ENCODE results near the gene LGALS7.
A peak's percentile ranks its signal among the peaks of the same experiment; 100 is the strongest.

LGALS7 gene

GRCh38 chr19:38737921-38738737 is 35.2 kb downstream of the LGALS7 start:
- DNase-seq = no peak

GRCh38 chr19:38737281-38737865 is 35.9 kb downstream of the LGALS7 start:
- no peak for DNase-seq

GRCh38 chr19:38736413-38737280 is 36.7 kb downstream of the LGALS7 start:
- DNase-seq = peak; percentile 49

DNA sequence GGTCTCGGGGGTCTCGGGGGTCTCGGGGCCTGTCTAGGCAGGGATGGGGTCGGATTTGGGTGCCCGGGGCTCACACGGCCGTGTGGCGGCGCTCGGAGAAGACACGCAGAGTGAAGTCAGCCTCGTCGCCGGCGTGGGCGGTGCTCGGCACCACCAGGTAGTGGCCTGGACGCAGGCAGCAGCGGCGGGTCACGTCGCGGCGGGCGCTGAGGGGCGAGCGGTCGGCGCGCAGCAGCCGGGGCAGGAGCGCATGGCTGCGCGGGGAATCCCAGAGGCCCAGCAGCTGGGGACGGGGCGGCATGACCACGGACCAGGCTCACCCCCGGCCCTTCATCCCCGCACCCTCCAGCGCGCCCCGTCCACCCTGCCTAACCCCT is 37.3 kb downstream of the LGALS7 start:
- DNase-seq = peak; percentile 42

DNA sequence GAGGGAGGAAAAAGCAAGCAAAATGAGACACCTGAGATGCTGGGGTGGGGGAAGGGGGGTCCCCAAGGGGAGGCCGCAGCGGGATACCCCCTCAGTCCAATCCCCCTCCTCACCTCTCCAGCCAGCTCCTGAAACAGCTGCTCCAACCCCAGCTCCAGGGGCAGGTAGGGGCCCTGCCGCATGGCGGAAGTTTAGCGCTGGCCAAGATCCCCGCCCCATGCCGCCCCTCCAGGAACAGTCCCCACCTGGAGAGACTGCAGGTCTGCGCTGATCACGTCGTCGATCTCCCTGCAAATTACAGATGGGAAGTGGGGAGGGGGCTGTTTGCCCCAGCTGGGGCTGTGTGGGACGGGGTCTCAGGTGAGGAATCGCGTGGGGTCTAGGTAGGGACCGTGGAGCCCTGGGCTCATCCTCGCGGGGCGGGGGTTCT is 38.0 kb downstream of the LGALS7 start:
- peak; percentile 56 for DNase-seq

GRCh38 chr19:38734426-38735256 is 38.7 kb downstream of the LGALS7 start:
- peak; percentile 40 for DNase-seq

GRCh38 chr19:38734176-38734425 is 39.2 kb downstream of the LGALS7 start:
- DNase-seq = no peak

GRCh38 chr19:38733493-38734175 is 39.7 kb downstream of the LGALS7 start:
- DNase-seq = no peak

GRCh38 chr19:38733241-38733492 is 40.1 kb downstream of the LGALS7 start:
- DNase-seq = no peak

- DNase-seq = no peak
Measured at GRCh38 chr19:38731654-38732301, 41.5 kb downstream of the LGALS7 start.

- DNase-seq = no peak
Measured at GRCh38 chr19:38730731-38731589, 42.4 kb downstream of the LGALS7 start.

DNA sequence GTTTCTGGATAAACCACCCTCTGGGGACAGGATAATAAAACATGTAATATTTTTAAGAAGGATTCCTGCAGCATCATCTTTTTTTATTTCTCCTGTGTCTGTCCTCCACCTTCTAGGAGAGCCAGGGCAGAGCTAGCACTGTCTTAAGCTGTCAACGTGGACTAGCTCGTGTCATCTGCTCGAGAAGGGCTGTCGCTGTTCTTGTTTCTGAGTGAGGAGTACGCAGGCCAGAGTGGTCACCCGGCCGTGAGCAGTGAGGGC is 42.9 kb downstream of the LGALS7 start:
- no peak for DNase-seq

DNA sequence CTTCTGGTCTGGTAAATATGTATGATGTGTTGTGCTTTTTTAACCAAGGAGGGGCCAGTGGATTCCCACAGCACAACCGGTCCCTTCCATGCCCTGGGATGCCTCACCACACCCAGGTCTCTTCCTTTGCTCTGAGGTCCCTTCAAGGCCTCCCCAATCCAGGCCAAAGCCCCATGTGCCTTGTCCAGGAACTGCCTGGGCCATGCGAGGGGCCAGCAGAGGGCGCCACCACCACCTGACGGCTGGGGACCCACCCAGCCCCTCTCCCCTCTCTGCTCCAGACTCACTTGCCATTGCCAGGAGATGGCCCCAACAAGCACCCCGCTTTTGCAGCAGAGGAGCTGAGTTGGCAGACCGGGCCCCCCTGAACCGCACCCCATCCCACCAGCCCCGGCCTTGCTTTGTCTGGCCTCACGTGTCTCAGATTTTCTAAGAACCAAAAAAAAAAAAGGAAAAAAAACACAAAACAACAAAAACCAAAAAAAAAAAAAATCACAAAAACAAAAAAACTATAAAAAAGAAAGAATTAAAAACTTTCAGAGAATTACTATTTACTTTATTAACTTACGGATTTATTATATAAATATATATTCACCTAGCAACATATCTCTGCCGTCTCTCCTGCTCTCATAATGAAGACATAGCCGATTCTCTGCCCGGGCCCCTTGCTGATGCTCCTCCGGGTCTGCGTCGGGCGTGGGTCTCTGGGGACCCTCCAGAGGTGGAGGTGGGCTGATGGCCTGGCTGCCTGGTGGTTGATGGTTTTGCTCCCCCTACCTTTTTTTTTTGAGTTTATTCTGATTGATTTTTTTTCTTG is 43.5 kb downstream of the LGALS7 start:
- peak; percentile 79 for DNase-seq

DNA sequence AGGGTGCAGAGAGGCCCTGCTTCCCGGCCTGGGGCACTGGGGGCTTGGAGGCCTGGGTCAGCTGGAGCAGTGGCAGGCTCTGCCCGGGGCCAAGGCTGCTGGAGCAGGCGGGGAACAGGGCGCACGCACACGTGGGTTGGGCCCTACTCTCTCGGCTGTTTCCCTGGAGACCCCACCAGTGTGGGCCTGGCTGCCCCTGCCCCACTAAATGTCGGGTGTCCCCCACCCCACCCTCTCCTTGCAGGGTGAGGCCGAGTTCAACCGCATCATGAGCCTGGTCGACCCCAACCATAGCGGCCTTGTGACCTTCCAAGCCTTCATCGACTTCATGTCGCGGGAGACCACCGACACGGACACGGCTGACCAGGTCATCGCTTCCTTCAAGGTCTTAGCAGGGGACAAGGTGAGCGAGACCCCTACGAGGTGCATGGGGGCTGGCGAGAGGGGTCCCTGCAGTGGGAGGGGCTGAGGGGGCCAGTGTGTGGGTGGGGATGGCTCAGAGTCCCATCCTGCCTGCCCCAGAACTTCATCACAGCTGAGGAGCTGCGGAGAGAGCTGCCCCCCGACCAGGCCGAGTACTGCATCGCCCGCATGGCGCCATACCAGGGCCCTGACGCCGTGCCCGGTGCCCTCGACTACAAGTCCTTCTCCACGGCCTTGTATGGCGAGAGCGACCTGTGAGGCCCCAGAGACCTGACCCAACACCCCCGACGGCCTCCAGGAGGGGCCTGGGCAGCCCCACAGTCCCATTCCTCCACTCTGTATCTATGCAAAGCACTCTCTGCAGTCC is 44.4 kb downstream of the LGALS7 start:
- no peak for DNase-seq

- DNase-seq = no peak
Measured at GRCh38 chr19:38727868-38728660, 45.3 kb downstream of the LGALS7 start.

DNA sequence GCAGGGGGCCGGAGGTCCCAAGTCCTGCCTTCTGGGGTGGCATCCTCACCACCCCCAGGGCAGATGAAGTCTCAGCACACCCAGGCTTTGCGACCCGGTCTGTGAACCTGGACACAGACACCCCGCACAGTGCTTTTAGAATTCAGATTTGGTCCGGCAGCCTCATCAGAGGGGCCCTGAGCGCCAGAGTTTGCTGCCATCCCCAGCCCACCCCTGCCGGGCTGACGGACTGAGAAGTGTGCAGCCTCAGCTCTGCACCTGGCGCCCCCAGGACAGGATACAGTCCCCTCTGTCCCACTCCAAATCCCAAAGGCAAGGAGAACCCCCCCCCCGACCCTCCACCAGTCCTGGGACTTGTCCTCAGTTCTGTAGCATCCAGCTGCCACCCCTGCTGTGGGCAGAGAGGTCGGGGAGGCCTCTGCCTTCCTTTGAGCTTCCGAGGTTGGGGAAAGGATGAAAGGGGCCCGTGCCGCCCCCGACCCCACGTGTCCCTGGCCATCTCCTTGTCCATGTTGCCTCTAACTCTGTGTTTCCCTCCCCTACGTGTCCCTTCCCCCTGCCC is 45.9 kb downstream of the LGALS7 start:
- no peak for DNase-seq

- DNase-seq = no peak
Measured at GRCh38 chr19:38726761-38727301, 46.5 kb downstream of the LGALS7 start.

GRCh38 chr19:38726284-38726673 is 47.0 kb downstream of the LGALS7 start:
- no peak for DNase-seq

Data from eye (tissue), 1 donor.